CD4-positive, alpha-beta T cell treated with Interleukin-2 at 100 ng/mL for 4 hours (primary cell): ENCODE results near the gene SPRR1A.
"Not testable (repeated sequence)": the region's sequence is repeated elsewhere in the genome, so short reads cannot be mapped to it uniquely, and the experiment has no call there.

Experiments
- DNase-seq: peaks from one replicate; pipeline ENCODE4 v3.0.0-alpha.2; 2020; ENCODE audit warnings: low spot score

Gene SPRR1A

GRCh38 chr1:152972196-152972886 is 11.5 kb upstream of the SPRR1A start:
- no peak for DNase-seq

DNA sequence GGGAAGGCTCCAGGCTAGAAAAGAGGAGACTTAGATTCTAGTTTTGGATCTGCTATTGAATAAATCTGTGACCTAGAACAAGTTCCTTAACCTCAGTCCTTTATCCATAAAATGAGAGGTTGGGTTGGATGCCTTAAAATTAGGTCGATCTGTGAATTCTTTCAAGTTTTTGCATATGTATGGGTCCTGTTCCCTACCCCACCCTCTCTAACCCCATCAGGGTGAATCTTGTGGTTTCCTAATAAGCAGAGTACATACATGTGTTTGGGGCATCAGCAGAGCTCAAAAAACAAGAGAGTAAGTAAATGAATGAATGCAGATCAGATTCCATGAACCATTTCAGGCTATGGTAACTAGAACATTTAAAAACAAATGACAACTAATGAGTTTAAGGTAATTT is 7.2 kb upstream of the SPRR1A start:
- DNase-seq: no peak

- no peak for DNase-seq
Observed at GRCh38 chr1:152977614-152978013, 6.3 kb upstream of the SPRR1A start.

GRCh38 chr1:152980676-152981075 is 3.2 kb upstream of the SPRR1A start:
- no peak for DNase-seq

- no peak for DNase-seq
Observed at GRCh38 chr1:152981146-152981871, 2.6 kb upstream of the SPRR1A start.

DNA sequence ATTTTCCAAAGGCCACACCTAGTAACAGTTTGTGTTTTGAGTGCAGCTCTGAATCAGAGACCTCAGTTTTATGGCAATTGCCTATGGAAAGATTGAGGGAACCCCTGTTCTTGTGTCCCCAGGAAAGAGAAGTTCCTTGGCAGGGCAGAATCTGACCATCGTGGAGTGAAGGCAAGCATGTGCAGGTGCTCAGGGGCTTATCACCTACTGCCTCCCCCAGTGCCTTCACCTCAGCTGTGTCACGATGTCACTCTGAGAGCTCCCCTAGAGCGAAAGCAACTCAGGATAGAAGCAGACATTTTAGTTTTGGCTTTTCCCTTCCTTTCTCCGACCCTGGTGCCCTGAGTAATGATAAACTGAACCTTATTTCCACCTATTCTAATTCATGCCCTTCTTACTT is 1.8 kb upstream of the SPRR1A start:
- no peak for DNase-seq

DNA sequence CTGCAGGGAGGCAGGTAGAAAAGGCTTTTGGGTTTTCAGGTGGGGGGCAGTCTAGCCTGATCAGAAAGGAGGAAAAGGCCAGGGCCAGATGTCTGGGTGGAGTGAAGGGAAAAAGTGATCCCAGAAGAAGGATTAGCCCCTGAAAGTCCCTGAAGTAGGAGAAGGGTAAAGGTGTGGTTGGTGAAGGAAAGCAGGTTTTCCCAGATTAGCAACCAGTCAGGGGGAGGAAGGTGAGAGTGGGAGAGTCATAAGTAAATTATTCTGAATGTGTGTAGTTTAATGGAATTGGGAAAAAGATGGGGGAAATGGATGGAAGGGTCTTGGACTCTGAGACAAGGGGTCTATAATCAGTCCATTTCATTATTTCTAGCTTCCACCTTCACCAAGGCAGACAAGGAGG is 647 bp upstream of the SPRR1A start:
- DNase-seq: no peak

GRCh38 chr1:152986578-152986977 is 2.7 kb downstream of the SPRR1A start:
- DNase-seq: no peak

DNA sequence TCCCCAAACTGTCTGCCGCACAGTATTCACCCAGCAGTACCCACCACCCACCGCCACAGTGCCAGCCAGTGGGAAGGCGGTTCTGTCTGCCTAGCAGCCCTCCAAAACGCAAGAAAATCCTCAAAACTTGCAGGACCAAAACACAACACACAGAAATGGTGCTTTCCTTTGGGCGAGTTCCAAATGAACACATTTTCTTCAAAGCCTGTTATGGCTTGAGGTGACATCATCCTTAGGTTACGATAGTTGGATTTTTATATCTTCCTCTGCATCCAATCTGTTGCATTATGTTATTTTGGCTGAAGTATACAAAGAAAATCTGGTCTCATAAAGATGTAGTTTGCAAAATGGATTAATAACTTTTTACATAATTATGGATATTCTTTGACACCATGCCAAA is 9.3 kb downstream of the SPRR1A start:
- no peak for DNase-seq

- DNase-seq: no peak
Observed at GRCh38 chr1:152995842-152996241, 12.0 kb downstream of the SPRR1A start.

GRCh38 chr1:152996633-152997400 is 12.9 kb downstream of the SPRR1A start:
- no peak for DNase-seq

- no peak for DNase-seq
Observed at GRCh38 chr1:152997901-152998300, 14.0 kb downstream of the SPRR1A start.

DNA sequence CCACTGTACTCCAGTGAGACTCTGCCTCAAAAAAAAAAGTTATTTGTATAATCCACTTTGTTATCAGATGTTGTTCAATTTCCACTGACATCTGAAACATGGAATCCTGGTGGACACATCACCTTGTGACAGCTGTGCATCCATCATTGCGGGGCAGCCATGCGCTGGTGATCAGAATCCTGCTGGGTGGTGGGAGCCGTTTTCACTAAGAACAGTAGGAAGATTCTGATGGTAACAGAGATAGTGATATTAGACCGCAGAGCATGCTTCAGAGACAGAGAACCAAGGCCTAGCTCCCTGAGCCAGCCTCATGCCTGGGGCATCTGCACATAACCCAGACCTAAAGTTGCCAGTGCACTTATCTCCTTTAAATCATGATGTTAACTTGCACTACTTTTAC is 14.6 kb downstream of the SPRR1A start:
- DNase-seq: no peak

DNA sequence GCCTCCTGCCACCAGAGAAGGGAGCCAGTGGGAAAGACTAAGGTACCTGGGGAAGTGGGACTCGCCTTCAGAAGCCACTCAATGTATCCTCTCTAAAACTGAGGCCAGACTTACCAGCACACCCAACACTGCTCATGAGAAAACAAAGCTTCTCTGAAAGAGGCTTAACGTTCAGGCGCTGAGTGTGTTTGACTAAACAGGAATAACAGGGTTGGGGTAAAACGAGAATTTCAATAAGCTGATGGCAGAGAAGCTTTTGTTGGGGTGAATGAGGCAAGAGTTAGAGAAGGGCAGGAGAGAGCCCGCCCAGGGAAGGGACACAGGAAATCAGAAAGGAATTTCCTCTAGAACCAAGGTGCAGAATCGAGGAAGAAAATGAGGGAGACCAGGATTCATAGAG is 15.9 kb downstream of the SPRR1A start:
- DNase-seq: no peak

GRCh38 chr1:153000294-153000693 is 16.4 kb downstream of the SPRR1A start:
- no peak for DNase-seq

DNA sequence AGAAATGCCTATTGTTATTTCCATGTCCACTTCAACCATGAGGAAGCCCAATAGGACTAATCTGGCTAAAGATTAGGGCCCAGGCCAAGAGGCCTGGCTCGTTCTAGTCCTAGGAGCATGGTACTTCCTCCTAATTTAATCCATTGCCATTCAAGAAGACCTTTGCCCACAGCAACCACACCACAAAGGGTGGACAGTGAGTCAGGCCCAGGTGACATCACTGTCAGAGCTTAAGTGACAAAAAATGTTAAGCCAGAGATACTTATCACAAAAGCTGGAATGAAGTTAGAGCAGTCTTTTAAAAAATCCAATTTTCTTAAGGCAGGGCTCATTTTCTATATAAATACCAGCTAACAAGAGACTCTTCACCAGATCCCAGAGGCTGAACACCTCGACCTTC is 17.5 kb downstream of the SPRR1A start, which contains the start of gene SPRR3:
Gene SPRR3, plus strand, starts transcription at position 368 of the 400 bp plus-strand sequence. CDS start 1,272 bp downstream, outside the sequence.
- DNase-seq: no peak

DNA sequence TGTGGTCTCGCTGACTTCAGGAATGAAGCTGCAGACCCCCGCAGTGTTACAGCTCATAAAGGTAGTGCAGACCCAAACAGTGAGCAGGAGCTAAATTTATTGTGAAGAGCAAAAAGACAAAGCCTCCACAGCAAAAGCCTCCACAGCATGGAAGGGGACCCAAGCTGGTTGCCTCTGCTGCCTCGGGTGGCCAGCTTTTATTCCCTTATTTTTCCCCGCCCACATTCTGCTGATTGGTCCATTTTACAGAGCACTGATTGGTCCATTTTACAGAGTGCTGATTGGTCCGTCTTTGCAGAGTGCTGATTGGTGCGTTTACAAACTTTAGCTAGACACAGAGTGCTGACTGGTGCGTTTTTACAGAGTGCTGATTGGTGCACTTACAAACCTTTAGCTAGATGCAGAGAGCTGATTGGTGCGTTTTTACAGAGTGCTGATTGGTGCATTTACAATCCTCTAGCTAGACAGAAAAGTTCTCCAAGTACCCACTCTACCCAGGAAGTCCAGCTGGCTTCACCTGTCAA is 27.4 kb downstream of the SPRR1A start:
- DNase-seq: not testable (repeated sequence)

DNA sequence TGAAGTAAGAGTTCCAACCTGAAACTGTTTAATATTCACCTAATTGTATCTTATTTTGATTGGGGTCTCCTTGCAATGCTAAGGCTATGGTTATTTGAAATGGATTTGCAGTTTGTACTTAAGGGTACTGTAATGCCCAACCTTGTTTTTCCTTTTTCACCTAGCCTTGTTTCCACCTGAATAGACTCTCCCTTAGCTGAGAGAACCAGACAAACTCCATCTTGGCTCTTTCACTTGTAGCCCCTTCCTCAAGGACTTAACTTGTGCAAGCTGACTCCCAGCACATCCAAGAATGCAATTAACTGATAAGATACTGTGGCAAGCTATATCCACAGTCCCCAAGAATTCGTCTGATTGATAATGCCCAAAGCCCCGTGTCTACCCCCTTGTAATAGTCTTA is 37.9 kb downstream of the SPRR1A start:
- DNase-seq: not testable (repeated sequence)

- not testable (repeated sequence) for DNase-seq
Observed at GRCh38 chr1:153022340-153022739, 38.5 kb downstream of the SPRR1A start.

DNA sequence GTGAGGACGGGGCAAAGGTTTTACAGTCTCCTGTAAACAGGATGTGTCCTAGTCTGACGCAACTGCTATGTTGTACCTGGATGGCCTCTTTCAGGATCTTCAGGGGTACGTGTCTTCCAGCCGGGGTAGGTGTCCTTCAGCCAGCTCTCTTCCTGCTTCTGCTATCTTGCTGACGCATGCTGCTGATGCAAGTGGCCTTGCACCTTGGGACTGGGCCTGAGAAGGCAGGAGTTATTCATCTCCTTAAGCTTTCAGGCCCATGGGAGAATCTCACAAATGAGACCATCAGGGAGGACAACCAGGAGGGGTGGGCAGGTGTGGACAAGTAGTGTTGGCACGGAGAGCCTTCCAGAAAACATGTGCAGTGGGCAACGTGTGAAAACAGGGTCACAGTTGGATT is 39.2 kb downstream of the SPRR1A start:
- no peak for DNase-seq

DNA sequence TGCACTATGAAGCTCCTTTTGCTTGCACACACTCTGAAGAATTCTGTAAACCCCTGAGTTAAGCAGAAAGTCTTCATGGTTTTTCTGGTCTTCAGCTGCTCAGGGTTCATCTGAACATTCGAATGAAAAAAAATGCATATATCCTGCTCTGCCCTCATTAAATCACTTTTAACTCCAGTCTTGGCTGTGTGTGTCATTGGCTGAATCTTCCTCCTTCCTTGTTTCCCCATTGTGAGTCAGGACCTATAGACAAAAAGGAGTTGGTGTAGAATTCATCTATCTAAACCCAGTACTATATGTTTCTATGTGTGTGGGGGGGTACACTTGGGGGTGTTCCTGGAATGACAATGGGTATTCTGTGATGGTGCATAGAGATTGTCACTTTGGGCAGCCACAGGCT is 40.5 kb downstream of the SPRR1A start:
- DNase-seq: no peak

GRCh38 chr1:153025797-153026196 is 41.9 kb downstream of the SPRR1A start:
- no peak for DNase-seq

- DNase-seq: no peak
Observed at GRCh38 chr1:153028766-153029165, 44.9 kb downstream of the SPRR1A start.
